Testis (tissue), 3 donors: ENCODE data around the gene RNF227. TPM values are rescaled to one million over a fixed set of nuclear protein-coding genes. Genes with fewer than 3 reads are reported as not detected.

Experiments
- DNase-seq: peaks from one replicate; pipeline ENCODE4 v3.0.0-alpha.2; 2019
- H3K27ac ChIP-seq, 2 donors: fragments of 200-600 bp; sonication (generic); one replicate each; pipeline ENCODE4 v1.5.1; 2019
- H3K27me3 ChIP-seq: fragments of 200-600 bp; sonication (generic); one replicate; pipeline ENCODE4 v1.5.1; 2019
- H3K36me3 ChIP-seq: fragments of 200-600 bp; sonication (generic); one replicate; pipeline ENCODE4 v1.5.1; 2017; ENCODE audit warnings: low read depth; ENCODE audit errors: missing control alignments
- H3K4me1 ChIP-seq: fragments of 200-600 bp; sonication (generic); one replicate; pipeline ENCODE4 v1.5.1; 2019
- H3K4me3 ChIP-seq, 2 donors: fragments of 200-600 bp; sonication (generic); one replicate each; pipeline ENCODE4 v1.5.1; 2017 to 2019
- H3K9me3 ChIP-seq: fragments of 200-600 bp; sonication (generic); one replicate; pipeline ENCODE4 v1.5.1; 2017
- CTCF ChIP-seq, 3 experiments: fragments of 450-650 bp in 2 of 3; fragments of 200-600 bp in 1 of 3; sonication (generic) in 1 of 3; IDR thresholded peaks; one replicate each; pipeline ENCODE4 v1.5.1; 2016 to 2019; ENCODE audit warnings: antibody characterized with exemption in 3 of 3, mild to moderate bottlenecking in 2 of 3, moderate library complexity in 1 of 3
- POLR2A ChIP-seq: fragments of 450-650 bp; IDR thresholded peaks from one replicate; pipeline ENCODE4 v1.6.1; 2017; ENCODE audit warnings: antibody characterized with exemption, mild to moderate bottlenecking, moderate library complexity
- WGBS, 2 donors: methylation state at CpG; one replicate each; pipeline ENCODE4 v1.1.5; 2018; 5-methylcytosine and 5-hydroxymethylcytosine counted together
- intact Hi-C: fragments of 100-400 bp; cut with DNase I; formaldehyde crosslinking; loops from one replicate; pipeline ENCODE4 v1.15.1; 2023; ENCODE audit warnings: low total_unique reads
- polyA plus RNA-seq: library from polyadenylated mRNA; stranded (reverse); fragments of 350-450 nt; fragmentation: Illumina TruSeq; extraction: RNeasy Lipid Tissue Mini Kit (QIAGEN cat#74804); gene quantifications from one replicate; pipeline ENCODE4 v1.2.3, GENCODE V29; 2014; ENCODE audit warnings: low read depth, low replicate concordance; ENCODE audit not compliant: insufficient read depth
- total RNA-seq, 2 donors: library from RNA; depleted of rRNA; stranded (reverse); fragments of >200 nt; gene quantifications; one replicate each; pipeline ENCODE4 v1.2.3, GENCODE V29; 2016

RNF227 gene
- total and polyA plus RNA-seq, 3 donors from 2014 or later: 6.5 to 27.9 (median 16.2) TPM

GRCh38 chr17:7922269-7922844, 6.3 kb upstream of the RNF227 start:
- Histone ChIP-seq H3K27ac (peak overlapping the region; percentile 31 to 37), H3K4me3 (peak overlapping the region; percentile 35 to 62), H3K9me3 (no peaks in the 10 kb centered on the region), H3K36me3 (no peaks in the 10 kb centered on the region), H3K4me1 (peaks cover 11% of the 10 kb centered on the region), H3K27me3 (no peaks in the 10 kb centered on the region)
- DNase-seq: no peak
- 16 to 34% methylated on average over 16 of the region's 16 CpGs for WGBS, 2 donors
- no peak for TF ChIP-seq CTCF (IDR thresholded peaks at IDR 0.05)
- no peak for TF ChIP-seq POLR2A
- intact Hi-C loops: no loop called here

- Histone ChIP-seq H3K36me3 (no peaks in the 10 kb centered on the region), H3K27ac (peak overlapping the region in 1 of 2 donors; percentile 96), H3K27me3 (no peaks in the 10 kb centered on the region), H3K9me3 (no peaks in the 10 kb centered on the region), H3K4me1 (peaks cover 11% of the 10 kb centered on the region), H3K4me3 (peak overlapping the region in 1 of 2 donors; percentile 59)
- 50 to 53% methylated on average over 2 of the region's 2 CpGs for WGBS, 2 donors
- DNase-seq: no peak
- TF ChIP-seq CTCF (IDR thresholded peaks at IDR 0.05) (no peak), POLR2A (no peak)
- intact Hi-C loops: no loop called here
These were observed 719 bp upstream of the RNF227 start for GRCh38 chr17:7916808-7917207.

- Histone ChIP-seq H3K4me3 (peak overlapping the region; percentile 59 to 67), H3K9me3 (no peaks in the 10 kb centered on the region), H3K4me1 (peaks cover 11% of the 10 kb centered on the region), H3K27ac (peak overlapping the region; percentile 90 to 96), H3K27me3 (no peaks in the 10 kb centered on the region), H3K36me3 (no peaks in the 10 kb centered on the region)
- DNase-seq: no peak
- intact Hi-C loops: no loop called here
- no peak for TF ChIP-seq POLR2A
- WGBS, 2 donors: 29 to 43% methylated on average over 12 to 15 of the region's 15 CpGs
These were observed 245 bp upstream of the RNF227 start for GRCh38 chr17:7916385-7916682.

- no peak for TF ChIP-seq POLR2A
- TF ChIP-seq CTCF (IDR thresholded peaks at IDR 0.05): no peak
- Histone ChIP-seq H3K36me3 (no peaks in the 10 kb centered on the region), H3K27me3 (no peaks in the 10 kb centered on the region), H3K27ac (peak overlapping the region; percentile 73 to 96), H3K4me1 (peaks cover 11% of the 10 kb centered on the region), H3K9me3 (no peaks in the 10 kb centered on the region), H3K4me3 (peak overlapping the region; percentile 59 to 67)
- 0 to 1% methylated on average over 12 to 15 of the region's 15 CpGs for WGBS, 2 donors
- intact Hi-C loops: no loop called here
- DNase-seq: peak; percentile 59
These were observed 894 bp downstream of the RNF227 start for GRCh38 chr17:7915179-7915610.

GRCh38 chr17:7912927-7913524, 3.1 kb downstream of the RNF227 start:
- DNase-seq: peak; percentile 47
- H3K4me3 ChIP-seq: no peak overlapping the region
- no peaks in the 10 kb centered on the region for H3K27me3 ChIP-seq
- no peaks in the 10 kb centered on the region for H3K36me3 ChIP-seq
- intact Hi-C loops: loop anchor here (5.0 kb wide), 1 partner anchor 79 kb away; no protein-coding TSS in a partner anchor
- 52 to 55% methylated on average over 3 of the region's 3 CpGs for WGBS, 2 donors
- H3K27ac ChIP-seq: peak overlapping the region in 1 of 2 donors; percentile 56
- TF ChIP-seq CTCF (IDR thresholded peaks at IDR 0.05): peak in 2 of 3 experiments; percentile 42
- no peak for TF ChIP-seq POLR2A
- H3K9me3 ChIP-seq: no peaks in the 10 kb centered on the region
- H3K4me1 ChIP-seq: peaks cover 11% of the 10 kb centered on the region
